Hepatocyte (in vitro differentiated cells): ENCODE measurements around the gene IPP.

Source experiments
- CTCF ChIP-seq: fragments of 200-600 bp; sonication (generic); IDR thresholded peaks from 2 replicates; pipeline ENCODE4 v1.5.1; 2016; ENCODE audit warnings: antibody characterized with exemption, mild to moderate bottlenecking; ENCODE audit not compliant: poor library complexity
- EZH2 ChIP-seq: fragments of 200-600 bp; sonication (generic); IDR thresholded peaks from 2 replicates; pipeline ENCODE4 v1.6.1; 2016; ENCODE audit warnings: antibody characterized with exemption, mild to moderate bottlenecking, borderline replicate concordance
- EZH2phosphoT487 ChIP-seq: fragments of 200-600 bp; sonication (generic); IDR thresholded peaks from one replicate; pipeline ENCODE4 v1.6.1; 2018; ENCODE audit warnings: antibody characterized with exemption, mild to moderate bottlenecking, low read depth, moderate library complexity; ENCODE audit not compliant: unreplicated experiment, severe bottlenecking

- TF ChIP-seq CTCF (no peak), EZH2 (no peak), EZH2phosphoT487 (no peak)
Measured at GRCh38 chr1:45666836-45667235, 83.6 kb downstream of the IPP start.
